Esophagus squamous epithelium (tissue), 4 donors: ENCODE measurements around the gene PPM1M.

Experiments used
- CTCF ChIP-seq, 6 experiments: fragments of 450-650 bp in 4 of 6; fragments of 200-600 bp in 2 of 6; sonication (generic) in 2 of 6; IDR thresholded peaks; one replicate each; pipeline ENCODE4 v1.5.1; 2016 to 2019; ENCODE audit warnings: antibody characterized with exemption in 6 of 6, mild to moderate bottlenecking in 4 of 6, moderate library complexity in 4 of 6
- POLR2A ChIP-seq, 4 donors: fragments of 450-650 bp; IDR thresholded peaks; one replicate each; pipeline ENCODE4 v1.6.1; 2017; ENCODE audit warnings: antibody characterized with exemption in 4 of 4, mild to moderate bottlenecking in 4 of 4, moderate library complexity in 3 of 4

GRCh38 chr3:52259448-52259847 lies 13.9 kb downstream of the PPM1M start:
- TF ChIP-seq CTCF (IDR thresholded peaks at IDR 0.05) (no peak), POLR2A (IDR thresholded peaks at IDR 0.05) (no peak)
